ENCODE data around the gene SMCR8. TPM values are rescaled to one million over a fixed set of nuclear protein-coding genes. Genes with fewer than 3 reads are reported as not detected.

The SMCR8 gene
- total and polyA plus RNA-seq, 2 donors (not counting 1 experiment from before 2014, with no cell fraction given), result 8.6 to 19.5 TPM

DNA sequence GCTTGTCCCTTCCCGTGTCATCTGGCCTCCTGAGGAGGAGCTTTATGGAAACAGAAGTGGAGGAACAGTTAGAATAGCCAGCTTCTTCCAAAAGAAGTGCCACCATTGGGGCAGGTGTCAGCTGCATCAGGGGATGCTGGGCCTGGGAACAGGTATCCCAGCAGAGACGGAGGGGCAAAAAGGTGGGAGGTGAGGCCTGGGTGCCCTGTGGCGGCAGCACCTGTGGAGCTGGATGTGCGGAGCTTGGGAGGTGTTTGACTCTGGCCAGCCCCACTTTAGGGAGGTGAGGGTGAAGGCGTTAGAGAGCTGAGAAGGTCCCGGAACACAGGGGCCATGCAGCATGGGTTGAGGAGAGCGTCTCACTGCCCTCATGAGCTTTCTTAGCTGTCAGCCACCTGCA is 5.2 kb downstream of the SMCR8 start:
- peaks cover 5% of the 10 kb centered on the region for H3K4me1 ChIP-seq (ENCODE audit: control insufficient read depth, extremely low read depth, insufficient read depth, low read length)
- peak overlapping the region in 1 of 4 experiments; percentile 35 for H3K4me3 ChIP-seq (replicated peaks in 1 of 4; ENCODE audit: control extremely low read depth in 1 of 4, insufficient read depth in 1 of 4, low read depth in 3 of 4, low read length in 4 of 4)
- peak overlapping the region; percentile 1 for H3K4me2 ChIP-seq (ENCODE audit: extremely low read depth, insufficient read depth, low read length)
- H3K79me2 ChIP-seq (ENCODE audit: control insufficient read depth, insufficient read depth, low read length), result peaks cover 50% of the 10 kb centered on the region
- H2AFZ ChIP-seq (ENCODE audit: low read length), result no peak overlapping the region
- DNase-seq (ENCODE audit: low read depth in 2 of 2), result no peak
- no peaks in the 10 kb centered on the region for H3K27me3 ChIP-seq (ENCODE audit: control insufficient read depth, insufficient read depth, low read length)
- H4K20me1 ChIP-seq (ENCODE audit: control insufficient read depth, extremely low read depth, insufficient read depth, low read length), result no peaks in the 10 kb centered on the region
- no peak overlapping the region for H3K9ac ChIP-seq (ENCODE audit: insufficient read depth, low read length)
- no peak overlapping the region for H3K27ac ChIP-seq (ENCODE audit: insufficient read depth, low read length)
- TF ChIP-seq, protein P1, sequence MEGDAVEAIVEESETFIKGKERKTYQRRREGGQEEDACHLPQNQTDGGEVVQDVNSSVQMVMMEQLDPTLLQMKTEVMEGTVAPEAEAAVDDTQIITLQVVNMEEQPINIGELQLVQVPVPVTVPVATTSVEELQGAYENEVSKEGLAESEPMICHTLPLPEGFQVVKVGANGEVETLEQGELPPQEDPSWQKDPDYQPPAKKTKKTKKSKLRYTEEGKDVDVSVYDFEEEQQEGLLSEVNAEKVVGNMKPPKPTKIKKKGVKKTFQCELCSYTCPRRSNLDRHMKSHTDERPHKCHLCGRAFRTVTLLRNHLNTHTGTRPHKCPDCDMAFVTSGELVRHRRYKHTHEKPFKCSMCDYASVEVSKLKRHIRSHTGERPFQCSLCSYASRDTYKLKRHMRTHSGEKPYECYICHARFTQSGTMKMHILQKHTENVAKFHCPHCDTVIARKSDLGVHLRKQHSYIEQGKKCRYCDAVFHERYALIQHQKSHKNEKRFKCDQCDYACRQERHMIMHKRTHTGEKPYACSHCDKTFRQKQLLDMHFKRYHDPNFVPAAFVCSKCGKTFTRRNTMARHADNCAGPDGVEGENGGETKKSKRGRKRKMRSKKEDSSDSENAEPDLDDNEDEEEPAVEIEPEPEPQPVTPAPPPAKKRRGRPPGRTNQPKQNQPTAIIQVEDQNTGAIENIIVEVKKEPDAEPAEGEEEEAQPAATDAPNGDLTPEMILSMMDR (conservative IDR thresholded peaks at IDR 0.05 in 1 of 2, IDR thresholded peaks at IDR 0.05 in 1 of 2; ENCODE audit: low read depth in 1 of 2, low read length in 2 of 2), result no peak
- H3K36me3 ChIP-seq (ENCODE audit: control insufficient read depth, insufficient read depth, low read length), result peaks cover 19% of the 10 kb centered on the region
- H3K9me3 ChIP-seq (ENCODE audit: control insufficient read depth, insufficient read depth, low read depth, low read length), result no peaks in the 10 kb centered on the region

- Histone ChIP-seq H2AFZ (ENCODE audit: low read length) (no peak overlapping the region), H3K36me3 (ENCODE audit: control insufficient read depth, insufficient read depth, low read length) (peaks cover 19% of the 10 kb centered on the region), H3K27ac (ENCODE audit: insufficient read depth, low read length) (no peak overlapping the region), H3K4me2 (ENCODE audit: extremely low read depth, insufficient read depth, low read length) (no peak overlapping the region), H3K4me1 (ENCODE audit: control insufficient read depth, extremely low read depth, insufficient read depth, low read length) (peaks cover 3% of the 10 kb centered on the region), H3K79me2 (ENCODE audit: control insufficient read depth, insufficient read depth, low read length) (peaks cover 41% of the 10 kb centered on the region), H4K20me1 (ENCODE audit: control insufficient read depth, extremely low read depth, insufficient read depth, low read length) (no peaks in the 10 kb centered on the region), H3K9me3 (ENCODE audit: control insufficient read depth, insufficient read depth, low read depth, low read length) (no peaks in the 10 kb centered on the region), H3K27me3 (ENCODE audit: control insufficient read depth, insufficient read depth, low read length) (no peaks in the 10 kb centered on the region), H3K9ac (ENCODE audit: insufficient read depth, low read length) (no peak overlapping the region), H3K4me3 (replicated peaks in 1 of 4; ENCODE audit: control extremely low read depth in 1 of 4, insufficient read depth in 1 of 4, low read depth in 3 of 4, low read length in 4 of 4) (no peak overlapping the region)
- TF ChIP-seq, protein P1 (conservative IDR thresholded peaks at IDR 0.05 in 1 of 2, IDR thresholded peaks at IDR 0.05 in 1 of 2; ENCODE audit: low read depth in 1 of 2, low read length in 2 of 2), result peak in 1 of 2 donors; percentile 19
- no peak for TF ChIP-seq EZH2 (IDR thresholded peaks at IDR 0.05; ENCODE audit: low read length, missing control alignments)
- DNase-seq (ENCODE audit: low read depth in 2 of 2), result peak; percentile 8 to 9
Observed at GRCh38 chr17:18321309-18321708, 6.2 kb downstream of the SMCR8 start.

GRCh38 chr17:18322522-18322921 is 7.4 kb downstream of the SMCR8 start:
- Histone ChIP-seq H3K36me3 (ENCODE audit: control insufficient read depth, insufficient read depth, low read length) (peaks cover 19% of the 10 kb centered on the region), H3K4me1 (ENCODE audit: control insufficient read depth, extremely low read depth, insufficient read depth, low read length) (peaks cover 3% of the 10 kb centered on the region), H3K4me3 (replicated peaks in 1 of 4; ENCODE audit: control extremely low read depth in 1 of 4, insufficient read depth in 1 of 4, low read depth in 3 of 4, low read length in 4 of 4) (no peak overlapping the region), H2AFZ (ENCODE audit: low read length) (no peak overlapping the region), H3K9ac (ENCODE audit: insufficient read depth, low read length) (no peak overlapping the region), H4K20me1 (ENCODE audit: control insufficient read depth, extremely low read depth, insufficient read depth, low read length) (no peaks in the 10 kb centered on the region), H3K79me2 (ENCODE audit: control insufficient read depth, insufficient read depth, low read length) (peaks cover 28% of the 10 kb centered on the region), H3K4me2 (ENCODE audit: extremely low read depth, insufficient read depth, low read length) (no peak overlapping the region), H3K27me3 (ENCODE audit: control insufficient read depth, insufficient read depth, low read length) (no peaks in the 10 kb centered on the region), H3K27ac (ENCODE audit: insufficient read depth, low read length) (no peak overlapping the region), H3K9me3 (ENCODE audit: control insufficient read depth, insufficient read depth, low read depth, low read length) (no peaks in the 10 kb centered on the region)
- no peak for DNase-seq (ENCODE audit: low read depth in 2 of 2)
- TF ChIP-seq EZH2 (IDR thresholded peaks at IDR 0.05; ENCODE audit: low read length, missing control alignments), result no peak
- TF ChIP-seq, protein P1 (conservative IDR thresholded peaks at IDR 0.05 in 1 of 2, IDR thresholded peaks at IDR 0.05 in 1 of 2; ENCODE audit: low read depth in 1 of 2, low read length in 2 of 2), result no peak
